ENCODE results near the gene RCC2.

The RCC2 gene

DNA sequence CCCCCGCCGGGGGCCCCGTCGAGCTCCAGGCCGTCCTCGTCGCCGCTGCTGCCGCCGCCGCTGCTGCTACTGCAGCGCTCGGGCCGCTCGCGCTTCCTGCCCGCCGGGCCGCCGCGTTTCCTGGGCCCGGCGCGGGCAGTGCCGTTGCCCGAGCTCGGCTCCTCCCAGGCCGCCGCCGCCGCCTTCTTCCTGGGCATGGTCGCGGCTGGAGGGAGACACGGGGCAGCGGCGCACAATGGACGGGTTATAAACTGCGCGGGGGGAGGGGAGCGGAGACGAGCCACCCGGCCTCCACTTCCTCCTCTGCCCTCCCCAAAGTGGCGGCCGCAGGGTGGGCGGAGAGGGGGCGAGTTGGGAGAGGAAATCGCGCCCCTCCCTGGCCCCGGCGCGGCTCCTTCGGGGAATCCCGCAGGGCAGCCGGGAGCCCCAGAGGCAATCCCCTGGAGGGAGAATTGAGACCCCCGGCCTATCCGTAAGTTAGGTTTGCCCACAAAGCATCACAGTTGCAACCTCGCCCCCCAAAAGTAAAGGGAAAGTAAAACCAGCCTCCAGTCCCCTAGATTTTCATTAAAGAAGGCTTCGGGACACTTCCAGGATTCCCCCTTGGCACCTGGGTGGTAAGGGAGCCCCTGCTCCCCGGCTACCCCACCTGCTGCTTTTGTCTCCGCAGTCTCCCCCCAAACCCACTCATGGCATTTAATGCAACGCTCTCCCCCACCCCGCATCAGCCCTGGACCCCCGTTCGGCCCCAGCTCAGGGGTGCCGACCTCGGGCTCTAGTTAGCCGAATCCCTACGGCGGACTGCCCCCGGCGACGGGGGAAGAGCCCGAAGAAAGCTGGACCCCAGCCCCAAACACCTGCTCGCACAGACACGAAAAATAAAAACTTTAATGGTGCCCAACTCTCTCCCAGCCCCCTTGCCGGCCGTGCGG, 893 bp downstream of the RCC2 start:
- no peaks in the 10 kb centered on the region for H3K9me3 ChIP-seq (ENCODE audit: control insufficient read depth, insufficient read depth, low read depth, low read length)
- H3K27ac ChIP-seq (ENCODE audit: extremely low read depth, low read depth, low read length) = peak overlapping the region; percentile 99
- CTCF ChIA-PET = interaction anchor here (0.6 to 1.5 kb wide), 4 partner anchors 19 to 829 kb away, joined by 3 to 5 read pairs (median 4); no protein-coding TSS in a partner anchor
- POLR2A ChIA-PET = interaction anchor here (0.7 to 1.6 kb wide), 4 partner anchors 13 to 180 kb away, joined by 3 to 4 read pairs (median 3); no protein-coding TSS in a partner anchor
- peak overlapping the region; percentile 81 for H3K4me3 ChIP-seq (ENCODE audit: low read depth, low read length)
- peaks cover 10% of the 10 kb centered on the region for H3K4me1 ChIP-seq (ENCODE audit: control insufficient read depth, insufficient read depth, low read length)
- H3K36me3 ChIP-seq (ENCODE audit: control insufficient read depth in 2 of 2, insufficient read depth in 1 of 2, low read length in 2 of 2) = peaks cover 16 to 37% of the 10 kb centered on the region in 2 experiments
- TF ChIP-seq EGR2 (tag by site-specific recombination; IDR thresholded peaks at IDR 0.05; ENCODE audit: low read depth) (peak; percentile 93), ZNF132 (tag by site-specific recombination; IDR thresholded peaks at IDR 0.05; ENCODE audit: borderline replicate concordance) (no peak), ZNF335 (tag by site-specific recombination; conservative IDR thresholded peaks at IDR 0.05) (no peak), ZNF830 (tag by site-specific recombination; IDR thresholded peaks at IDR 0.05; ENCODE audit: low read depth) (no peak), ZNF169 (tag by site-specific recombination; IDR thresholded peaks at IDR 0.05) (no peak), CTCF (tag by site-specific recombination; IDR thresholded peaks at IDR 0.05) (peak; percentile 46; the same call in 1 of the 2 replicates), ZNF76 (tag by site-specific recombination; IDR thresholded peaks at IDR 0.05; ENCODE audit: borderline replicate concordance, low read depth) (peak; percentile 22; the same call in 1 of the 2 replicates), SP7 (tag by site-specific recombination; IDR thresholded peaks at IDR 0.05) (peak; percentile 41), BCL11B (tag by site-specific recombination; IDR thresholded peaks at IDR 0.05; ENCODE audit: low read depth) (0 out of 2 replicates have a peak, but pooled peaks have one; percentile 23), ZXDB (tag by site-specific recombination; IDR thresholded peaks at IDR 0.05) (peak; percentile 55), IKZF3 (tag by site-specific recombination; IDR thresholded peaks at IDR 0.05) (peak; percentile 48; the same call in 1 of the 2 replicates), ZNF426 (tag by site-specific recombination; IDR thresholded peaks at IDR 0.05) (no peak), ZFHX2 (tag by site-specific recombination; conservative IDR thresholded peaks at IDR 0.05) (peak; percentile 93), ZNF692 (tag by site-specific recombination; IDR thresholded peaks at IDR 0.05) (peak; percentile 37; the same call in 1 of the 2 replicates), SP3 (tag by site-specific recombination; IDR thresholded peaks at IDR 0.05) (peak; percentile 86), YY1 (tag by site-specific recombination; IDR thresholded peaks at IDR 0.05) (0 out of 2 replicates have a peak, but pooled peaks have one; percentile 26), SCRT2 (tag by site-specific recombination; IDR thresholded peaks at IDR 0.05) (0 out of 2 replicates have a peak, but pooled peaks have one; percentile 25), WT1 (tag by site-specific recombination; IDR thresholded peaks at IDR 0.05) (peak; percentile 12; the same call in 1 of the 2 replicates), PATZ1 (tag by site-specific recombination; IDR thresholded peaks at IDR 0.05) (peak; percentile 79), KLF10 (tag by site-specific recombination; IDR thresholded peaks at IDR 0.05) (peak; percentile 32; the same call in 1 of the 2 replicates), ZBTB26 (tag by site-specific recombination; optimal IDR thresholded peaks at IDR 0.05) (peak; percentile 84)
- TF ChIP-seq, protein P1, sequence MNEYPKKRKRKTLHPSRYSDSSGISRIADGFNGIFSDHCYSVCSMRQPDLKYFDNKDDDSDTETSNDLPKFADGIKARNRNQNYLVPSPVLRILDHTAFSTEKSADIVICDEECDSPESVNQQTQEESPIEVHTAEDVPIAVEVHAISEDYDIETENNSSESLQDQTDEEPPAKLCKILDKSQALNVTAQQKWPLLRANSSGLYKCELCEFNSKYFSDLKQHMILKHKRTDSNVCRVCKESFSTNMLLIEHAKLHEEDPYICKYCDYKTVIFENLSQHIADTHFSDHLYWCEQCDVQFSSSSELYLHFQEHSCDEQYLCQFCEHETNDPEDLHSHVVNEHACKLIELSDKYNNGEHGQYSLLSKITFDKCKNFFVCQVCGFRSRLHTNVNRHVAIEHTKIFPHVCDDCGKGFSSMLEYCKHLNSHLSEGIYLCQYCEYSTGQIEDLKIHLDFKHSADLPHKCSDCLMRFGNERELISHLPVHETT (tag by site-specific recombination; IDR thresholded peaks at IDR 0.05) = peak; percentile 24; the same call in 1 of the 2 replicates
- TF ChIP-seq, protein P2, sequence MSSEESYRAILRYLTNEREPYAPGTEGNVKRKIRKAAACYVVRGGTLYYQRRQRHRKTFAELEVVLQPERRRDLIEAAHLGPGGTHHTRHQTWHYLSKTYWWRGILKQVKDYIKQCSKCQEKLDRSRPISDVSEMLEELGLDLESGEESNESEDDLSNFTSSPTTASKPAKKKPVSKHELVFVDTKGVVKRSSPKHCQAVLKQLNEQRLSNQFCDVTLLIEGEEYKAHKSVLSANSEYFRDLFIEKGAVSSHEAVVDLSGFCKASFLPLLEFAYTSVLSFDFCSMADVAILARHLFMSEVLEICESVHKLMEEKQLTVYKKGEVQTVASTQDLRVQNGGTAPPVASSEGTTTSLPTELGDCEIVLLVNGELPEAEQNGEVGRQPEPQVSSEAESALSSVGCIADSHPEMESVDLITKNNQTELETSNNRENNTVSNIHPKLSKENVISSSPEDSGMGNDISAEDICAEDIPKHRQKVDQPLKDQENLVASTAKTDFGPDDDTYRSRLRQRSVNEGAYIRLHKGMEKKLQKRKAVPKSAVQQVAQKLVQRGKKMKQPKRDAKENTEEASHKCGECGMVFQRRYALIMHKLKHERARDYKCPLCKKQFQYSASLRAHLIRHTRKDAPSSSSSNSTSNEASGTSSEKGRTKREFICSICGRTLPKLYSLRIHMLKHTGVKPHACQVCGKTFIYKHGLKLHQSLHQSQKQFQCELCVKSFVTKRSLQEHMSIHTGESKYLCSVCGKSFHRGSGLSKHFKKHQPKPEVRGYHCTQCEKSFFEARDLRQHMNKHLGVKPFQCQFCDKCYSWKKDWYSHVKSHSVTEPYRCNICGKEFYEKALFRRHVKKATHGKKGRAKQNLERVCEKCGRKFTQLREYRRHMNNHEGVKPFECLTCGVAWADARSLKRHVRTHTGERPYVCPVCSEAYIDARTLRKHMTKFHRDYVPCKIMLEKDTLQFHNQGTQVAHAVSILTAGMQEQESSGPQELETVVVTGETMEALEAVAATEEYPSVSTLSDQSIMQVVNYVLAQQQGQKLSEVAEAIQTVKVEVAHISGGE (tag by site-specific recombination; conservative IDR thresholded peaks at IDR 0.05; ENCODE audit: low read depth) = peak; percentile 31; the same call in 1 of the 2 replicates

Data from HEK293 (cell line).